HG03354 (cell line): ENCODE measurements around the gene ZNF469.

Experiments used
- ATAC-seq: cut with Tn5 transposase; IDR thresholded peaks from one replicate; pipeline ENCODE4 v1.9.1; 2021; ENCODE audit warnings: mild to moderate bottlenecking; ENCODE audit not compliant: unreplicated experiment, poor library complexity, severe bottlenecking

Gene ZNF469

GRCh38 chr16:88345721-88346560 is 36.8 kb upstream of the ZNF469 start:
- no peak for ATAC-seq

DNA sequence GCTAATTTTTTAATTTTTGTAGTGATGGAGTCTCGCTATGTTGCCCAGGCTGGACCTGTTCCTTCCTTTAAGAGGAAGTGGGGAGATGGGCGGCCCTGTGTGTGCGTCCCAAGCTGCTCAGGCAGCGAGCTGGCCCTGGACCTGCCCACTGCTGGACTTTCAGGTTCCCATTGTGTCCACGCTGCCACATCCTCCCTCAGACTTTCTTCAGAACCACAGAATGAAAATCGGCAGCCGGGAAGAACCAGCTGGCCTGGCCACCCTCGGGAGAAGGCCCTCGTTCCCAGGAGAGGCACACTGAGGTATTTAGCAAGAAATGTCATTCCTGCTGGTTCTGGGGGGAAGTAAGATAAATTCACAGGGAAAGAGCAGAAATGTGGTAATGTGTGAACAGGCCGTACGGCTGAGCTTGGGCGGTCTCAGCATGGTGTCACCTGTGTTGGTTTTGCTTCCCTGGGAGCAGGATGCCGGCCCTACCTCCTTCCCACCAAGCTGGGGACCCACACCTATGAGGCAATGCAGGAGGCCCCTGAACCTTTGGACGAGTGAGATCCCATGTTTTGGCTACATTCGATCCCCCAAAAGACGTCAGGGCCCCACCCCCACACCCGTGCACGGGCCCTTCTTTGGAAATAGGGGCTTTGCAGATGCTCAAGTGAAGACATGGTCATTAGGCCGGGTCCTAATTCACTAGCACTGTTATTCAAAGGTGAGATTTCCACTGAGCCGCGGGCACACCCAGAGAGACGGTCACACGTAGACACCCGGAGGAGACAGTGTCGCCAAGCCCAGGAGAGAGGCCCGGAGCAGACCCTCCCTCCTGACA is 35.9 kb upstream of the ZNF469 start:
- ATAC-seq = no peak

DNA sequence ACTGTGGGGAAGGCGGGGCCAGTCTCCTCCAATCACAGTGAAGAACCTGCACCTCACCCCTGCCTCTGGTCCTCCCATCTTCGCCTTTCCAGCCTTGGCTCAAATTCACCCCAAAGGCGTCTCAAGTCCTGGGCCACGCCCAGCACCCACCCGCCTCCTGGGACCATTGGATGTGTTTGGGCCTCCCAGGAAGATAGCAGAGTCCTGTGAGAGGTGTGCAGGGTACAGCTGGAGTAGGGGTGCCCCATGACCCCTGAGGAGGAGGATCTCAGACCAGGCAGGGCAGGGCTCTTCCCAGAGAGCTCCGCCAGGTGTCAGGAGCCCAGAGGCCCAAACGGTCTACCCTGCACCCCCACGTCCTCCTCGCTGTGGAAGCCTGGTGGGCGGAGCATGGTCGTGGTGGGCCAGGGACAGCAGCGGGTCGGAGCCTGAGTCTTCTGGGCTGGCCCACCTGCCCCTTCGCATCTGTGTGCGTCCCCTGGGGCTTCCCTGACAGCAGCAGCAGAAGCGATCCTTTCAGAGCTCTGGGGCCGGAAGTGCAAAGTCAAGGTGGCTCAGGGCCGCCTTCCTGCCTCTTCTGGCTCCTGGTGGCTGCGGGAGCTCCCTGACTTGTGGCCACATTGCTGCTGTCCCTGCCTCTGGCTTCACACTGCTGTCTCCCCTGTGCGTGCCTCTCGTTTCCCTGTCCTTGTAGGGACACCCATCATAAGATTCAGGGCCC is 34.9 kb upstream of the ZNF469 start:
- ATAC-seq = no peak

GRCh38 chr16:88348377-88349152 is 34.2 kb upstream of the ZNF469 start:
- no peak for ATAC-seq

- ATAC-seq = no peak
Observed at GRCh38 chr16:88349153-88349902, 33.4 kb upstream of the ZNF469 start.

- no peak for ATAC-seq
Observed at GRCh38 chr16:88349903-88350900, 32.6 kb upstream of the ZNF469 start.

GRCh38 chr16:88350922-88351321 is 31.8 kb upstream of the ZNF469 start:
- ATAC-seq = no peak

DNA sequence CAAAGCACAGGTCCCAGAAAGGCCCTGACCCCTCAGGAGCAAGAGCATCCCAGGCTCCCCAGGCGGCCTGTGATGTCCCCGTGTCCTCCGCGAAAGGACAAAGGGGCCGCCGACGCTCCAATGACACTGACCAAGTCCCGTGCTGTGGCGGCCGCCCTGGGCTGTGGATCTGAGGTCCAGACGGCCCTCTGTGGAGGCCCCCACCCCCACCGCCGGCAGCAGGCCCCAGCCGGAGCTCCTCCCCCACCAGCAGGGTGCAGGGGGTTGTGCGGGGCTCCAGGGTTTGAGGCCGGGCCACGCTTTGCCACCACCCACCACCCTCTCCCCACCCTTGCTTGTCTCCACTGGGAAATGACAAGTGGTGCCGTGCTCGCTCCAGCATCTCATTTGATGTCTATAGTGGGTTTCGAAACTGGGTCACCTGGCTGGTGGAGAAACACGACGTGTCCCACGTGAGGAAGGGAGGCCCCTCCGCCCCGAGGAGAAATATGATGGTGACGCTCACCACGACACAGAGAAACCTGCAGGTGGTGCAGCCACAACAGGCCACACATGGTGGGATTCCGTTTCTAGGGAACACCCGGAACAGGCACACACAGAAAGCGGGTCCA is 31.2 kb upstream of the ZNF469 start:
- ATAC-seq = no peak

GRCh38 chr16:88352261-88353200 is 30.2 kb upstream of the ZNF469 start:
- ATAC-seq = no peak

GRCh38 chr16:88353232-88353631 is 29.5 kb upstream of the ZNF469 start:
- ATAC-seq = no peak

DNA sequence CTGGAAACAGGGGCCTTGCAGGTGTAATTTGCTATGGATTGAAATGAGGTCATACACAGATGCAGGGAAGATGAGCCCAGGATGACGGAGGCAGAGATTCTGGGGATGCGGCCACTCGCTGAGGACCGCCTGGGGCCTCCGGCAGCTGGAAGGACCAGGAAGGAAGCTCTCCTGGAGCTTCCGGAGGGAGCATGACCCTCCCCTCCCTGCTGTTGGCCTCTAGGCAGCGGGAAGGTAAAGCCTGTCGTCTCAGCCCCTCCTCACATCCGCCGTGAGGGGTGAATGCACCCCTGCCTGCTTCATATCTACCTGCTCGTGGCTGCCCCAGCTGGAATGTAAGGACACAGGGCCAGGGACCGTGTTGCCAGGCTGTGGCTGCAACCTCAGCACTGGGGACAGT is 29.1 kb upstream of the ZNF469 start:
- ATAC-seq = no peak

- no peak for ATAC-seq
Observed at GRCh38 chr16:88354229-88355092, 28.3 kb upstream of the ZNF469 start.

GRCh38 chr16:88355093-88355388 is 27.7 kb upstream of the ZNF469 start:
- ATAC-seq = no peak

- no peak for ATAC-seq
Observed at GRCh38 chr16:88355389-88356123, 27.2 kb upstream of the ZNF469 start.

GRCh38 chr16:88356124-88356726 is 26.5 kb upstream of the ZNF469 start:
- no peak for ATAC-seq
